Esophagus squamous epithelium (tissue), 4 donors: ENCODE data around the gene DBN1.

Experiments used
- POLR2A ChIP-seq, 4 donors: fragments of 450-650 bp; IDR thresholded peaks; one replicate each; pipeline ENCODE4 v1.6.1; 2017; ENCODE audit warnings: antibody characterized with exemption in 4 of 4, mild to moderate bottlenecking in 4 of 4, moderate library complexity in 3 of 4
- TF ChIP-seq, protein P1 (sequence below), 6 experiments: fragments of 450-650 bp in 4 of 6; fragments of 200-600 bp in 2 of 6; sonication (generic) in 2 of 6; IDR thresholded peaks; one replicate each; pipeline ENCODE4 v1.5.1; 2016 to 2019; ENCODE audit warnings: antibody characterized with exemption in 6 of 6, mild to moderate bottlenecking in 4 of 6, moderate library complexity in 4 of 6

DNA sequence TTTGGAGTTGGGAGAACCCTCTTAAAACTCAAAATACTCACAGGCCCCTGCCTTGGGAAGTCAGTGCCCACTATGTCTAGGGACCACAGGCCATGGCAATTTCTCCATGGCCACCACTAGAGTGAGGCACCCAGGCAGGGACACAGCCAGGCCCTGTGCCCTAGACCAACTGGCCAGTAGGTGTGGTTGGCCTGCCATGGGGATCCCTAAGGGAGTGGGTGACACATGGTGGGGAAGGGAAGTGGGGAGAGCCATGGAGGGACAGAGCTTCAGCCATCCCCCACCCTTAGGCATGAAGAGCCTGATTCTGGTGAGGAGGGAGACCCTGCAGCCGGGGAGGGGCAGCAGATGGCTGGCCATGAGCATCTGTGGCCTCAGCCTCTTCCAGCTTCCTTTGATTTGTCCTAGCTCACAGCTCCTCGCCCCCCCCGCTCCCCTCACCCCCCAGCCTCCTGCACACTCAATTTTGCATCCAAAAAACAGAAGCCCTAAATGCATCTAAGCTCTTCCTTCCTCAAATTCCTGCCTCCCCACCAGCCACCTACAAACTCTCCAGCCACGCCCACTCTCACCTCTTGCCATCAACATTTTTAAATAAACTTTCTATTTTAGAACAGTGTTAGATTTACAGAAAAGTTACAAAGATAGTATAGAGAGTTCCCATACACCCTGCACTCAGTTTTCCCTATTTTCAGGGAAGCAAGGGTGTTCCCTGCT lies 1.6 kb upstream of the DBN1 start:
- TF ChIP-seq, protein P1, sequence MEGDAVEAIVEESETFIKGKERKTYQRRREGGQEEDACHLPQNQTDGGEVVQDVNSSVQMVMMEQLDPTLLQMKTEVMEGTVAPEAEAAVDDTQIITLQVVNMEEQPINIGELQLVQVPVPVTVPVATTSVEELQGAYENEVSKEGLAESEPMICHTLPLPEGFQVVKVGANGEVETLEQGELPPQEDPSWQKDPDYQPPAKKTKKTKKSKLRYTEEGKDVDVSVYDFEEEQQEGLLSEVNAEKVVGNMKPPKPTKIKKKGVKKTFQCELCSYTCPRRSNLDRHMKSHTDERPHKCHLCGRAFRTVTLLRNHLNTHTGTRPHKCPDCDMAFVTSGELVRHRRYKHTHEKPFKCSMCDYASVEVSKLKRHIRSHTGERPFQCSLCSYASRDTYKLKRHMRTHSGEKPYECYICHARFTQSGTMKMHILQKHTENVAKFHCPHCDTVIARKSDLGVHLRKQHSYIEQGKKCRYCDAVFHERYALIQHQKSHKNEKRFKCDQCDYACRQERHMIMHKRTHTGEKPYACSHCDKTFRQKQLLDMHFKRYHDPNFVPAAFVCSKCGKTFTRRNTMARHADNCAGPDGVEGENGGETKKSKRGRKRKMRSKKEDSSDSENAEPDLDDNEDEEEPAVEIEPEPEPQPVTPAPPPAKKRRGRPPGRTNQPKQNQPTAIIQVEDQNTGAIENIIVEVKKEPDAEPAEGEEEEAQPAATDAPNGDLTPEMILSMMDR (IDR thresholded peaks at IDR 0.05) = no peak
- no peak for TF ChIP-seq POLR2A (IDR thresholded peaks at IDR 0.05)
